Stimulated activated CD4-positive, alpha-beta T cell treated with anti-CD3 and anti-CD28 coated beads, Interleukin-15, amount 100 ng/mL, for 24 hours (primary cell): ENCODE data around the gene COL4A6.
"Not testable (repeated sequence)": the region's sequence is repeated elsewhere in the genome, so short reads cannot be mapped to it uniquely, and the experiment has no call there.

ENCODE experiments used
- DNase-seq: peaks from one replicate; pipeline ENCODE4 v3.0.0-alpha.2; 2020

COL4A6 gene

GRCh38 chrX:108438110-108438623 lies at the start of gene COL4A6:
TSS of gene COL4A6 (minus strand) at chrX:108438422. CDS start at chrX:108438196, 226 bp downstream.
- no peak for DNase-seq

- DNase-seq = no peak
Measured at GRCh38 chrX:108485960-108486359, 47.7 kb upstream of the COL4A6 start.

- DNase-seq = no peak
Measured at GRCh38 chrX:108484251-108484650, 46.0 kb upstream of the COL4A6 start.

GRCh38 chrX:108481528-108481927 lies 43.3 kb upstream of the COL4A6 start:
- DNase-seq = not testable (repeated sequence)

GRCh38 chrX:108473979-108474378 lies 35.8 kb upstream of the COL4A6 start:
- no peak for DNase-seq

GRCh38 chrX:108468486-108468885 lies 30.3 kb upstream of the COL4A6 start:
- DNase-seq = no peak

- no peak for DNase-seq
Measured at GRCh38 chrX:108464604-108465003, 26.4 kb upstream of the COL4A6 start.

- no peak for DNase-seq
Measured at GRCh38 chrX:108456971-108457477, 18.8 kb upstream of the COL4A6 start.

GRCh38 chrX:108453841-108454240 lies 15.6 kb upstream of the COL4A6 start:
- DNase-seq = no peak

- no peak for DNase-seq
Measured at GRCh38 chrX:108447303-108447702, 9.1 kb upstream of the COL4A6 start.

- no peak for DNase-seq
Measured at GRCh38 chrX:108442901-108443464, 4.8 kb upstream of the COL4A6 start.

GRCh38 chrX:108439961-108440696 lies 1.9 kb upstream of the COL4A6 start:
- DNase-seq = no peak

GRCh38 chrX:108439426-108439942 lies 1.3 kb upstream of the COL4A6 start, which contains the start of gene COL4A5:
TSS of gene COL4A5 (plus strand) at chrX:108439838. CDS start at chrX:108440126, 288 bp downstream.
- DNase-seq = peak; percentile 2

GRCh38 chrX:108437349-108438109 lies 693 bp downstream of the COL4A6 start:
- no peak for DNase-seq

- no peak for DNase-seq
Measured at GRCh38 chrX:108435261-108435660, 3.0 kb downstream of the COL4A6 start.

GRCh38 chrX:108426262-108426661 lies 12.0 kb downstream of the COL4A6 start:
- DNase-seq = no peak

GRCh38 chrX:108420481-108420880 lies 17.7 kb downstream of the COL4A6 start:
- no peak for DNase-seq

- no peak for DNase-seq
Measured at GRCh38 chrX:108419401-108419800, 18.8 kb downstream of the COL4A6 start.

- no peak for DNase-seq
Measured at GRCh38 chrX:108417257-108417656, 21.0 kb downstream of the COL4A6 start.

- DNase-seq = no peak
Measured at GRCh38 chrX:108415891-108416290, 22.3 kb downstream of the COL4A6 start.

- DNase-seq = no peak
Measured at GRCh38 chrX:108415146-108415545, 23.1 kb downstream of the COL4A6 start.

GRCh38 chrX:108412783-108413182 lies 25.4 kb downstream of the COL4A6 start:
- no peak for DNase-seq
